GM18526 (cell line): ENCODE data around the gene SCN1B.

Source experiments
- POLR2A ChIP-seq: IDR thresholded peaks from 3 replicates; pipeline ENCODE4 v1.6.1; 2011; ENCODE audit not compliant: insufficient read length; ENCODE audit errors: extremely low read depth

Gene SCN1B

GRCh38 chr19:35030257-35031071 is at the start of gene SCN1B:
Gene SCN1B, plus strand, starts transcription at chr19:35030470. Its CDS starts 351 bp downstream, at chr19:35030821.
- TF ChIP-seq POLR2A: no peak

- TF ChIP-seq POLR2A: no peak
These were observed 48.0 kb upstream of the SCN1B start for GRCh38 chr19:34982275-34982674.

GRCh38 chr19:34983786-34984185 is 46.5 kb upstream of the SCN1B start:
- no peak for TF ChIP-seq POLR2A

GRCh38 chr19:34984287-34984686 is 46.0 kb upstream of the SCN1B start:
- no peak for TF ChIP-seq POLR2A

- TF ChIP-seq POLR2A: no peak
These were observed 44.8 kb upstream of the SCN1B start for GRCh38 chr19:34985249-34986022.

- no peak for TF ChIP-seq POLR2A
These were observed 42.2 kb upstream of the SCN1B start for GRCh38 chr19:34988119-34988518.

GRCh38 chr19:34989298-34989697 is 41.0 kb upstream of the SCN1B start:
- TF ChIP-seq POLR2A: no peak

GRCh38 chr19:34990578-34991192 is 39.6 kb upstream of the SCN1B start:
- no peak for TF ChIP-seq POLR2A

- no peak for TF ChIP-seq POLR2A
These were observed 38.5 kb upstream of the SCN1B start for GRCh38 chr19:34991542-34992333.

- TF ChIP-seq POLR2A: no peak
These were observed 36.0 kb upstream of the SCN1B start for GRCh38 chr19:34994286-34994642.

GRCh38 chr19:34994643-34995541 is 35.4 kb upstream of the SCN1B start:
- no peak for TF ChIP-seq POLR2A

GRCh38 chr19:34995551-34995950 is 34.7 kb upstream of the SCN1B start:
- TF ChIP-seq POLR2A: no peak

- TF ChIP-seq POLR2A: no peak
These were observed 33.1 kb upstream of the SCN1B start for GRCh38 chr19:34997071-34997617.
